HG03139 (cell line): ENCODE data around the gene CGNL1.

Experiments
- ATAC-seq: cut with Tn5 transposase; IDR thresholded peaks from one replicate; pipeline ENCODE4 v1.9.1; 2021; ENCODE audit not compliant: unreplicated experiment

The CGNL1 gene

GRCh38 chr15:57562196-57562769, 186.0 kb downstream of the CGNL1 start:
- ATAC-seq, result no peak

- no peak for ATAC-seq
Observed at GRCh38 chr15:57563416-57563815, 187.1 kb downstream of the CGNL1 start.

- no peak for ATAC-seq
Observed at GRCh38 chr15:57565311-57565710, 189.0 kb downstream of the CGNL1 start.

- ATAC-seq, result no peak
Observed at GRCh38 chr15:57566834-57567233, 190.5 kb downstream of the CGNL1 start.

- no peak for ATAC-seq
Observed at GRCh38 chr15:57567891-57568290, 191.6 kb downstream of the CGNL1 start.

GRCh38 chr15:57568299-57568698, 192.0 kb downstream of the CGNL1 start:
- no peak for ATAC-seq

GRCh38 chr15:57570340-57570739, 194.0 kb downstream of the CGNL1 start:
- no peak for ATAC-seq

- no peak for ATAC-seq
Observed at GRCh38 chr15:57570994-57571393, 194.7 kb downstream of the CGNL1 start.

- ATAC-seq, result no peak
Observed at GRCh38 chr15:57571725-57572124, 195.4 kb downstream of the CGNL1 start.

- ATAC-seq, result no peak
Observed at GRCh38 chr15:57572468-57572867, 196.2 kb downstream of the CGNL1 start.

- ATAC-seq, result no peak
Observed at GRCh38 chr15:57573151-57573550, 196.8 kb downstream of the CGNL1 start.

- no peak for ATAC-seq
Observed at GRCh38 chr15:57575363-57575762, 199.1 kb downstream of the CGNL1 start.

GRCh38 chr15:57578288-57578900, 202.1 kb downstream of the CGNL1 start:
- no peak for ATAC-seq

GRCh38 chr15:57580428-57580827, 204.1 kb downstream of the CGNL1 start:
- ATAC-seq, result no peak

GRCh38 chr15:57580866-57581265, 204.6 kb downstream of the CGNL1 start:
- no peak for ATAC-seq

GRCh38 chr15:57582090-57582489, 205.8 kb downstream of the CGNL1 start:
- no peak for ATAC-seq

GRCh38 chr15:57583282-57583681, 207.0 kb downstream of the CGNL1 start:
- no peak for ATAC-seq

GRCh38 chr15:57583720-57584119, 207.4 kb downstream of the CGNL1 start:
- ATAC-seq, result no peak

GRCh38 chr15:57586661-57587424, 210.5 kb downstream of the CGNL1 start:
- no peak for ATAC-seq

- ATAC-seq, result no peak
Observed at GRCh38 chr15:57589281-57589680, 213.0 kb downstream of the CGNL1 start.

- no peak for ATAC-seq
Observed at GRCh38 chr15:57589754-57590153, 213.4 kb downstream of the CGNL1 start.

- no peak for ATAC-seq
Observed at GRCh38 chr15:57591237-57591821, 215.0 kb downstream of the CGNL1 start.
